ENCODE results near the gene TMEM63A. TPM values are rescaled to one million over a fixed set of nuclear protein-coding genes. Genes with fewer than 3 reads are reported as not detected.

TMEM63A gene
- total RNA-seq, 3 donors from 2014 or later (not counting 1 experiment from before 2014, with no cell fraction given), result 101 to 166 (median 113) TPM

- ATAC-seq (no peak), DNase-seq (no peak)
- Mint-ChIP-seq H3K27me3 (ENCODE audit: low read depth in 2 of 2) (no peaks in the 10 kb centered on the region), H3K4me1 (peaks cover 33 to 42% of the 10 kb centered on the region in 2 donors), H3K36me3 (no peaks in the 10 kb centered on the region), H3K27ac (peak overlapping the region in 1 of 2 donors; percentile 61), H3K4me3 (no peak overlapping the region), H3K9me3 (no peaks in the 10 kb centered on the region)
- 97% methylated on average over 4 of the region's 6 CpGs for WGBS (ENCODE audit: insufficient coverage)
- TF ChIP-seq CTCF (IDR thresholded peaks at IDR 0.05), result no peak
- Histone ChIP-seq H3K4me1 (ENCODE audit: control insufficient read depth, insufficient read depth, low read length) (peaks cover 23% of the 10 kb centered on the region), H3K9me3 (ENCODE audit: control insufficient read depth, insufficient read depth, low read length) (no peaks in the 10 kb centered on the region), H3K4me3 (ENCODE audit: low read length) (no peak overlapping the region), H3K27ac (ENCODE audit: low read length) (no peak overlapping the region), H3K36me3 (ENCODE audit: control insufficient read depth, insufficient read depth, low read length) (peaks cover 26% of the 10 kb centered on the region), H3K27me3 (ENCODE audit: control insufficient read depth, insufficient read depth, low read length) (no peaks in the 10 kb centered on the region)
- intact Hi-C loops (cut with micrococcal nuclease), result no loop called here
Measured at GRCh38 chr1:225914947-225915346, 32.8 kb upstream of the TMEM63A start.

GRCh38 chr1:225914391-225914790, 32.2 kb upstream of the TMEM63A start:
- Histone ChIP-seq H3K36me3 (ENCODE audit: control insufficient read depth, insufficient read depth, low read length) (peaks cover 20% of the 10 kb centered on the region), H3K27me3 (ENCODE audit: control insufficient read depth, insufficient read depth, low read length) (no peaks in the 10 kb centered on the region), H3K4me1 (ENCODE audit: control insufficient read depth, insufficient read depth, low read length) (peaks cover 23% of the 10 kb centered on the region), H3K27ac (ENCODE audit: low read length) (no peak overlapping the region), H3K4me3 (ENCODE audit: low read length) (no peak overlapping the region), H3K9me3 (ENCODE audit: control insufficient read depth, insufficient read depth, low read length) (no peaks in the 10 kb centered on the region)
- ATAC-seq (no peak), DNase-seq (no peak)
- TF ChIP-seq CTCF (IDR thresholded peaks at IDR 0.05), result no peak
- intact Hi-C loops (cut with micrococcal nuclease), result no loop called here
- no peak overlapping the region for H3K4me3 Mint-ChIP-seq
- 86% methylated on average over 6 of the region's 6 CpGs for WGBS (ENCODE audit: insufficient coverage)
- no peaks in the 10 kb centered on the region for H3K36me3 Mint-ChIP-seq
- peaks cover 36 to 37% of the 10 kb centered on the region in 2 donors for H3K4me1 Mint-ChIP-seq
- H3K27me3 Mint-ChIP-seq (ENCODE audit: low read depth in 2 of 2), result no peaks in the 10 kb centered on the region
- H3K9me3 Mint-ChIP-seq, result no peaks in the 10 kb centered on the region
- H3K27ac Mint-ChIP-seq, result no peak overlapping the region

- Histone ChIP-seq H3K27me3 (ENCODE audit: control insufficient read depth, insufficient read depth, low read length) (no peaks in the 10 kb centered on the region), H3K27ac (ENCODE audit: low read length) (no peak overlapping the region), H3K4me3 (ENCODE audit: low read length) (no peak overlapping the region), H3K36me3 (ENCODE audit: control insufficient read depth, insufficient read depth, low read length) (peaks cover 2% of the 10 kb centered on the region), H3K4me1 (ENCODE audit: control insufficient read depth, insufficient read depth, low read length) (peaks cover 21% of the 10 kb centered on the region), H3K9me3 (ENCODE audit: control insufficient read depth, insufficient read depth, low read length) (no peaks in the 10 kb centered on the region)
- H3K9me3 Mint-ChIP-seq, result no peaks in the 10 kb centered on the region
- no peak overlapping the region for H3K4me3 Mint-ChIP-seq
- no peaks in the 10 kb centered on the region for H3K36me3 Mint-ChIP-seq
- intact Hi-C loops (cut with micrococcal nuclease), result loop anchor here (2.0 kb wide), 1 partner anchor 437 kb away; no protein-coding TSS in a partner anchor
- ATAC-seq, result peak; percentile 77 to 95 (median 93)
- H3K4me1 Mint-ChIP-seq, result peaks cover 22 to 25% of the 10 kb centered on the region in 2 donors
- no peak overlapping the region for H3K27ac Mint-ChIP-seq
- TF ChIP-seq CTCF (IDR thresholded peaks at IDR 0.05), result peak; percentile 79
- WGBS (ENCODE audit: insufficient coverage), result 61% methylated on average over 53 of the region's 53 CpGs
- no peaks in the 10 kb centered on the region for H3K27me3 Mint-ChIP-seq (ENCODE audit: low read depth in 2 of 2)
- DNase-seq, result peak; percentile 68 to 88
Measured at GRCh38 chr1:225911191-225912130, 29.3 kb upstream of the TMEM63A start.

All from natural killer cell (primary cell).